Right atrium auricular region (tissue), 2 donors: ENCODE results near the gene CDR2L. TPM values are rescaled to one million over a fixed set of nuclear protein-coding genes. Genes with fewer than 3 reads are reported as not detected.

Experiments
- DNase-seq: peaks from one replicate; pipeline ENCODE4 v3.0.0-alpha.2; 2019; ENCODE audit warnings: low spot score
- H3K27ac ChIP-seq, 2 donors: fragments of 200-600 bp; sonication (generic); 1 replicate in 1 of 2; 2 replicates in 1 of 2; pipeline ENCODE4 v1.5.1; 2016 to 2019
- H3K27me3 ChIP-seq, 2 donors: fragments of 200-600 bp; sonication (generic); one replicate each; pipeline versions ENCODE4 v1.5.1 to v1.6.0; 2017 to 2019
- H3K36me3 ChIP-seq: fragments of 200-600 bp; sonication (generic); one replicate; pipeline ENCODE4 v1.5.1; 2016
- H3K4me1 ChIP-seq, 2 donors: fragments of 200-600 bp; sonication (generic); one replicate each; pipeline versions ENCODE4 v1.5.1 to v1.6.0; 2017 to 2019
- H3K4me3 ChIP-seq, 2 donors: fragments of 200-600 bp; sonication (generic); 1 replicate in 1 of 2; 2 replicates in 1 of 2; pipeline ENCODE4 v1.5.1; 2017 to 2019; ENCODE audit warnings: mild to moderate bottlenecking in 1 of 2, moderate library complexity in 1 of 2
- H3K9me3 ChIP-seq, 2 donors: fragments of 200-600 bp; sonication (generic); one replicate each; pipeline ENCODE4 v1.5.1; 2019
- total RNA-seq, 2 donors: library from RNA; depleted of rRNA; stranded (reverse); fragments of >200 nt; gene quantifications; one replicate each; pipeline ENCODE4 v1.1.0, GENCODE V29; 2016
- TF ChIP-seq, protein P1 (sequence below), 2 donors: fragments of 200-600 bp; sonication (generic); IDR thresholded peaks; one replicate each; pipeline ENCODE4 v1.5.1; 2019; ENCODE audit warnings: antibody characterized with exemption in 2 of 2

CDR2L gene
- total RNA-seq, 2 donors from 2014 or later, result 13.6 to 28.8 TPM

DNA sequence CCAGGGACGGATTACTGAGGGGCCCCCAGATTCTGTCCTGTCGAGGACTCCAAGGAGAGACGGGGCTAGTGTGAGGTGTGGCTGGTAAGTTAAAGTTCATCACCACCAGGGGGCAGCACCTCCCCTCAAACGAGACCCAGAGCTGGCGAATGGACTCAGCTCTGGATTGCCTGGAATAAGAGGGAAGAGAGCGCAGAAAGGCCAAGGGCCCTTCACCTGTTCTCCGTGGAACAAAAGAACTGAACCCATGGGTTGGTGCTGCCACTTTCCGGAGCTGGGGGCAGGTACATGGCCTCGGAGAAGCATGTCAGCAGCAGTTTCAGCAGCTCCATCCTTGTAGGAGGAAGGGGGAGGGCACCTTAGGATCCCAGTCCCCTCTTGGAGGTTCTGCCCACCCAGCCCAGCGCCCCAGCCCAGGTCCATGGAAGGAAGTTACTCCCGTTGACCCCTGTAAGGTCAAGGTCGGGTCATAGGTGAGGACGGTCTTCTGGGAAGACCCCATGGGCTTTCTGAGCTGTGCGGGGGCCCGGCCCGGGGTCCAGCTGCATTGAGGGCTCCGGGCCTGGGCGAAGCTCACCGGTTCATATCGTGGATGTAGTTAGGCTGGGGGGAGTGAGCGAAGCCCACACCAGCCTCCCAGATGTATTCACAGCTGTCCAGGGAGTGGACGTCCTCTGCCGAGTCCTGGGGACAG, 25.6 kb upstream of the CDR2L start:
- TF ChIP-seq, protein P1, sequence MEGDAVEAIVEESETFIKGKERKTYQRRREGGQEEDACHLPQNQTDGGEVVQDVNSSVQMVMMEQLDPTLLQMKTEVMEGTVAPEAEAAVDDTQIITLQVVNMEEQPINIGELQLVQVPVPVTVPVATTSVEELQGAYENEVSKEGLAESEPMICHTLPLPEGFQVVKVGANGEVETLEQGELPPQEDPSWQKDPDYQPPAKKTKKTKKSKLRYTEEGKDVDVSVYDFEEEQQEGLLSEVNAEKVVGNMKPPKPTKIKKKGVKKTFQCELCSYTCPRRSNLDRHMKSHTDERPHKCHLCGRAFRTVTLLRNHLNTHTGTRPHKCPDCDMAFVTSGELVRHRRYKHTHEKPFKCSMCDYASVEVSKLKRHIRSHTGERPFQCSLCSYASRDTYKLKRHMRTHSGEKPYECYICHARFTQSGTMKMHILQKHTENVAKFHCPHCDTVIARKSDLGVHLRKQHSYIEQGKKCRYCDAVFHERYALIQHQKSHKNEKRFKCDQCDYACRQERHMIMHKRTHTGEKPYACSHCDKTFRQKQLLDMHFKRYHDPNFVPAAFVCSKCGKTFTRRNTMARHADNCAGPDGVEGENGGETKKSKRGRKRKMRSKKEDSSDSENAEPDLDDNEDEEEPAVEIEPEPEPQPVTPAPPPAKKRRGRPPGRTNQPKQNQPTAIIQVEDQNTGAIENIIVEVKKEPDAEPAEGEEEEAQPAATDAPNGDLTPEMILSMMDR (IDR thresholded peaks at IDR 0.05), result peak; percentile 62 to 87
- Histone ChIP-seq H3K36me3 (no peaks in the 10 kb centered on the region), H3K9me3 (no peaks in the 10 kb centered on the region), H3K27me3 (no peaks in the 10 kb centered on the region), H3K27ac (no peak overlapping the region), H3K4me1 (no peaks in the 10 kb centered on the region), H3K4me3 (no peak overlapping the region)
- DNase-seq, result peak; percentile 94

DNA sequence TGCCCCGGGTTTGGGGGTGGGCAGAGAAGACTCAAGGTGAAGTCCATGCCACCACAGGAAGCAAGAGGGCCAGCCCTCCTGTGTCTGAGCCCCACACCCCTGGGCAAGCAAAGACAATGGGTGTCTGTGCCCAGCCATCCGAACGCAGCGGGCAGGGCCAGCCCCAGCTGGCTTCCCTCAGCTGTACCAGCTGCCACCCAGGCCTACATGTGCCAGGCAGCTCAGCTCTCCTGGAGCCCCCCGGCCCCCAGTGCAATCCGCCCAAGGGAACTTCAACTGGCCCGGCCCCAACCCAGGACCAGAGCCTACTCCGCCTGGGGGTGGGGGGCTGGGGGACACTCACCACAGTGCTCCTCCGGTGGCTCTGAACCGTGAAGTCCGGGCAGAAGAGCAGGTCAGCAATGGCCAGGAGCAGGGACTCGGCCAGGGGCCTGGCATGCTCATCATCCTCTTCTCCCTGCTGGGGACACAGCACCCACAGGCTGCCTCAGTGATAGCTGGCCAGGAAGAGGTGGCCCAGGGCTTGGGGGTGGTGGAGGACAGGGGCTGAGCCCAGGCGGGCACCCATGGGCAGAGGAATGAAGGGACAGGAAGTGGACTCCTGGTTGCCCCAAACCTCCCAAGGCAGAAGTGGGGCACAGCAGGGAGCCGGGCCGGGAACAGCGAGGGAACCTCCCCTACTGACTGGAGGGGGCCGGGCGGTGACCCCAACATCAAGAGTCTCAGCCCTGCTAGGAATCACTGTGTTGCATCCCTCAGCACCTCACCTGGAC, 24.6 kb upstream of the CDR2L start:
- no peaks in the 10 kb centered on the region for H3K4me1 ChIP-seq
- no peak for DNase-seq
- no peak overlapping the region for H3K4me3 ChIP-seq
- H3K36me3 ChIP-seq, result no peaks in the 10 kb centered on the region
- TF ChIP-seq, protein P1 (IDR thresholded peaks at IDR 0.05), result no peak
- no peaks in the 10 kb centered on the region for H3K9me3 ChIP-seq
- H3K27ac ChIP-seq, result no peak overlapping the region
- H3K27me3 ChIP-seq, result no peaks in the 10 kb centered on the region

DNA sequence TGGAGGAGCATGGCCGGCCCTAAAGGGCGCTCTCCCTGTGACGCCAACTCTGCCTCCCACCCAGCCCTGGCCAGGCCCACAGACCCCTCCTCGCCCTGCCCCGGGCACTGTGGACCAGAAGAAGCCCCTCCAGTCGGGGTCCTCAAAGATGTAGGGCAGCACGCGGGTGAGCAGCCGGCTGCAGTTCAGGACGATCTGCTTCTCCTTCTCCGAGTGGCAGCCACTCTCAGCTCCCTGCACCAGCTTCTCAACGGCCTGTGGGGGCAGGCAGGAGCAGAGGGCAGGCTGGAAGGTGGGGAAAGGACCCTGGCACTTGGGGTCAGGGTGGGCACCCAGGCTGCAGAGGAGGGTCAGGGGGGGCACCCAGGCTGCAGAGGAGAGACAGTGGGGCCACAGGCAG, 23.8 kb upstream of the CDR2L start:
- no peaks in the 10 kb centered on the region for H3K9me3 ChIP-seq
- no peaks in the 10 kb centered on the region for H3K27me3 ChIP-seq
- H3K4me1 ChIP-seq, result no peaks in the 10 kb centered on the region
- no peak overlapping the region for H3K27ac ChIP-seq
- TF ChIP-seq, protein P1 (IDR thresholded peaks at IDR 0.05), result no peak
- H3K4me3 ChIP-seq, result no peak overlapping the region
- DNase-seq, result no peak
- no peaks in the 10 kb centered on the region for H3K36me3 ChIP-seq

DNA sequence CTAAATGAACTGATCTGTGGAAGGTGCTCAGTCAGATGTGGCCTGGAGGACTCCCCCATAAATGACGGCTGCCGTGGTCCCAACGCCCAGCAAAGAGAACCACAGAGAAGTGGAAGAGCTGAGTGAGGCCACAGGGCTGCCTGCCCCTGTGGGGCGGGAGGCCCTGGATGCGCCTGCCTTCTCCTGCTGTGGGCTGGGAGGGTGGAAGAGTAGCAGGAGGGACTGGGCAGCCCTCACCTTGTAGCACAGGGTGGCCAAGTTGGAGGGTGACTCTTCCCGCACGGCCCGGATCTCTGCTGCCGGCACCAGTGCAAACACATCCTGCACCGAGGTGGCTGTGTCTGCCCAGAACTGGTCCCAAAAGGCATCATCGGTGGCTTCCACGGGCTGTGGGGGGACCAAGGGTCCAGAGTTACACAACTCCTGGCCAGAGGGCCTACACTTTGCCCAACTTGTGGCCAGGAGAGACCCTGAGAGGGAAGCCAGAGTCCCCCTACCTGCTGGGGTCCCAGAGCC, 23.1 kb upstream of the CDR2L start:
- TF ChIP-seq, protein P1 (IDR thresholded peaks at IDR 0.05), result no peak
- DNase-seq, result no peak
- Histone ChIP-seq H3K9me3 (no peaks in the 10 kb centered on the region), H3K4me1 (no peaks in the 10 kb centered on the region), H3K27me3 (no peaks in the 10 kb centered on the region), H3K36me3 (no peaks in the 10 kb centered on the region), H3K4me3 (no peak overlapping the region), H3K27ac (no peak overlapping the region)

DNA sequence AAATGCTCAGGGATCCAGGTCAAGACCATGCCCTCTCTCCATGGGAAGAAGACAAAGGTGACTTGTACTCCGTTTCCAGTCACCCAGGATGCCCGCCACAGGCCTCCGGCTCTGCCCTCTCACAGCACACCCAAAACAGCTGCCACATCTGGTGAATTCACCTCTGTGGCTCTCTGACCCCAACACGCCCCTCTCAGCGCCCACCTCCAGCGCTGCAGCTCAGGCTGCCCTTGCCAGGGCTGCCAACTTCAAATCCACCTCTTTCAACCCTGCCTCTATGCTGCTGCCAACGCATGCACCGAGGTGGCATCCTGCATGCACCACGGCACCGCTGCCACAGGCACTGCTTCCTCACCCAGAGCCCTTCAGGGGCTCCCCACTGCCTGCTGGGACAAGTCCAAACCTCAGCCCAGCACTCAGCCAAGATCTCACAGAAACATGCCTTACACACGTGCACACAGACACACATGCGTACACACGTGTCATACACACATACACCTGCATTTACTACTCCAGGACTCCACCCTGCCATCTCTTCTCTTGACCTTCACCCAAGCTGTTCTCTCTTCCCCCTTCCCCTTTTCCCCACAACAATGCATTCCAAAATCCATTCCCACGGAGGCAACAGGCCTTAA, 22.3 kb upstream of the CDR2L start:
- TF ChIP-seq, protein P1 (IDR thresholded peaks at IDR 0.05), result no peak
- Histone ChIP-seq H3K4me3 (no peak overlapping the region), H3K9me3 (no peaks in the 10 kb centered on the region)

More for the DNA sequence above, 22.3 kb upstream of the CDR2L start:
- H3K27me3 ChIP-seq, result no peaks in the 10 kb centered on the region
- no peak for DNase-seq
- no peaks in the 10 kb centered on the region for H3K36me3 ChIP-seq
- H3K27ac ChIP-seq, result no peak overlapping the region
- no peaks in the 10 kb centered on the region for H3K4me1 ChIP-seq
